Glomerular endothelial cell (primary cell): ENCODE data around the gene GATA1. TPM values are rescaled to one million over a fixed set of nuclear protein-coding genes. Genes with fewer than 3 reads are reported as not detected.

Experiments
- DNase-seq: peaks from one replicate; pipeline ENCODE4 v3.0.0-alpha.2; 2011; ENCODE audit warnings: low read depth, low spot score; ENCODE audit errors: extremely low read depth
- total RNA-seq: library from RNA; depleted of rRNA; stranded (reverse); fragments of >200 nt; gene quantifications from 2 replicates; pipeline ENCODE4 v1.2.3, GENCODE V29; 2015

Gene GATA1
- total RNA-seq, result not detected in 2 replicates

DNA sequence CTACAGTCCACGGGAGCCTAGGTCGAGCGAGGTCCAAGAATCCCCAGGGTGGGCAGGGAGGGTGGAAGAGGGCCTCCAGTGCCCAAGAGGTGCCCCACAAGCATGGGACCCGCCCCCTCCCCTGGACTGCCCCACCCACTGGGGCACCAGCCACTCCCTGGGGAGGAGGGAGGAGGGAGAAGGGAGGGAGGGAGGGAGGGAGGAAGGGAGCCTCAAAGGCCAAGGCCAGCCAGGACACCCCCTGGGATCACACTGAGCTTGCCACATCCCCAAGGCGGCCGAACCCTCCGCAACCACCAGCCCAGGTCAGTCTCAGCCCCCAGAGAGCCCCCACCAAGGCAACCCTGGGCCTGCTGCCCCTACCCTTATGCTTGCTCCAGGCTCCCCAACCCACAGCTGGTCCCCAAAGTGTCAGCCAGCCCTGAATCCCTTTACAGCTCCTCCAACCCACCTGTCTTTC is at the start of gene GATA1:
GATA1 (plus strand) TSS at position 250 of the 460 bp plus-strand sequence. CDS start 4,520 bp downstream, outside the sequence.
- DNase-seq, result no peak

DNA sequence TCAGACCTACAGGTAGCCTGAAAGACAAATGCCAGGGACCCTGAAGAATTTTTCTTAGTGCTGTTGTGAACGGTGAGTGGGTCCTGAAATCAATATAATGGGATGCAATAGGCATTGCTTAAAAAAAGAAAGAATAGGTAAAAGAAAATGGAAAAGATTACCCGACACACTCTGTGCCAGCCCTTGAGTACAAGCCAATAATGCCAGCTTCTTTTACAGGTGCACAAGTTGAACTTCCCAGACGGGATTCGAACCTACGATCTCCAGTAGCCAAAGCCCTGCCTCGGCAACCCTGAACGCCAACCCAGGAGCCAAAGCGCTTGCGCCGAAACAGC is 49.5 kb upstream of the GATA1 start:
- DNase-seq, result no peak

DNA sequence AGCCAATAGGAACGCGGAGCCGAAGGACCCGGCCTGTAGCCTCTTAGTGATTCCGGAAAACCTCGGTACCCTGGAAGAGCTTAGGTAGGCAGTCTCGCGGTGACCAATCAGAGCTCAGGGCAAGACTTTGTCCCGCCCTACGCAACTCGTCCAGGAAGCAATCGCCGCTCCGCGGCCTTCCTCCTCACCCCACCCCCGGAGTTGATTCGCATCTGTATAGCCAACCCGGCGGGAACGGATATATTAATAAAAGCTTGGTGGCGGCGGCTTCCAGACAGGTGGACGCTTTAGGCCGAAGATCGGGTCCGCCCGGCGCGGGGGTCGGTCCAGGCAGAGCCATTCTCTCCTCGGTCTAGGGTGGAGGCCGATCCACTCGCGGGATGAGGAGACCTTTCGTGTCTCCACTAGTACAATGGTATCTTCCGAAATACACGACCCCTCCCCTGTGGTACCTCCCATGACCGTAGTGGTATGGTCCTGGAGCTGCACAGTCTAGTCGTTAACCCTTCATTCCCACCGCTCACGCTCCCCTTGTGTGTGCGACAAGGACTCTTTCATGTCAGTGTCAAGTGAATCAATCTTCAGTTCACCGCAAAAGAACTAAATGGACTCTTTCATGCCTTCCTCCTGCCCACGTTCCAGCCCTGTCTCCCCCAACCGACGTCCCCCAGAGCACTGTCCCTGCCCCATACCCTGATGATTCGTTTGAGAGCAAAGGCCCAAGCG is 49.0 kb upstream of the GATA1 start:
- DNase-seq, result peak; percentile 87

DNA sequence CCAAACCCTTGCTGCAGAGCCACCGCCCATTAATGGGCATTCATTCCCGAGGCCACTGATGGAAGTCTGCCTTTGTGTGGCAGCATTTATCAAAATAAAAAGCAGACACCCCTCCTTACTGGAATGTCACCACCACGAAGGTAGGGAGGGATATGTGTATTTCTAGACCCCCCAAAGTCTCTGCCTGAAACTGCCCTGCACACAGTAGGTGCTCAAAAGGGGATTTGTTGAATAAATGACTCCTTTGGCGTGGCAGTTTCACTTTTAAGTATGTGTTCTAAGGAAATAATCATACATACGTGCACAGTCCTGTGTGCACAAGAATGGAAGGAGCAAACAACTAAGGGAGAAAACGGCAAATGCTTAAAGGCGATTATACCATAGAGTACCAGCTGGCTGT is 48.5 kb upstream of the GATA1 start:
- DNase-seq, result no peak

DNA sequence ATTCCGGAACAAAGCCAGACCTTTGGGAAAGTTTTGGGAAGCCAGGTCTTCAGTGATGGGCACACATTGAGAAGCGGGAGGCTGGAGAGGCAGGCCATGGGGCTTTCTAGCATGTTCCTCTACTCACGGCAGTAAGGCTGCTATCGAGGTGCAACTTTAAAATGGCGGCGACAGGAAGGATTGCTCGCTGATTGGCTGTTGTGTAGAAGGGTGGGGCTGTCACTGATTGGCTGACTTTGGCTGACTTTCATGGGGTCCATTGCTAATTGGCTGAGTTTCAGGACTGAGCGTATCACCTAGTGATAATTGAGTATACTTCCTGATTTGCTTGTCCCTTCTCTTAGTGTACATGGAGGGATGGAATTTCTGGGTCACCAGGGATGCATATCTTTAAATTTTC is 44.6 kb upstream of the GATA1 start:
- DNase-seq, result no peak

DNA sequence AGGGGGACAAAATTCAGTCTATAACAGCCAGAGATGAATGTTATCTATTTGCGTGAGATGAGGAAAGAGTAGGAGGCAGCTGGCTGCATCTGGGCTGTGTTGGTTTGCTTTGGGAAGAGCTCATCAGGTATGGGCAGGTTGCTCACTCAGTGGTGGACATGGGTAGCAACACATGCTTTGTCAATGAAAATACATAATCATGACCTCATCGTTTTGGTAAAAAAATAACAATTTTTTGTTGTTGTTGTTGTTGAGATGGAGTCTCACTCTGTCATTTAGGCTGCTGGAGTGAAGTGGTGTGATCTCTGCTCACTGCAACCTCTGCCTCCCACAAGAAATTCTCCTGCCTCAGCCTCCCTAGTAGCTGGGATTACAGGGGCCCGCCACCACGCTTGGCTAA is 41.2 kb upstream of the GATA1 start:
- no peak for DNase-seq

DNA sequence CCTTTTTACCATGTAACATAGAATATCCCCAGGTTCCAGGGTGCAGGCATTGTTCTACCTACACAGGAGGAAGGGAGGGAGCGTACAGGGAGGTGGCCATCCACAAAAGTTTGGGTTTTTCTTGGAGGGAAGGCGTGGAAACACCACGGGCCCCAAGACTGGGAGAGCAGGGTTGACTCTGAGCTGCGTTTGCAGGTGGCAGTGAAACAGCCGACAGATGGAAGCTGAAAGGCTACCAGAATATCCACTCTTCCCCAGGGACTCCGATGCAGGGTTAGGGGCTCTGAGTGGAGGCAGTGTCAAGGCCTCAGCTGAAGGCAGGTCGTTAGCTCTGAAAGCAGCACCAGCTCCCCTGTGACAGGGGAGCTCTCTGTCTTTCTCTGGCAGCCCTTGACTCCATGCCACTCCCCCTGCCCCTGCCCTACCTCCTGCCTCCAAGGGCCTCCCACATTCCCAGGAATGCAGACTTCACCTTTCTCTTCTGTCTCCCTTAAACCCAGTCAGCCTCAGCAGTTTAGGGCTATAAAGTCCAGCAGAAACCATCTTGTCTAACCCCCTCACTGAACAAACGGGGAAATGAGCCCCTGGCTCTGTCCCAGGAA is 38.9 kb upstream of the GATA1 start:
- no peak for DNase-seq

DNA sequence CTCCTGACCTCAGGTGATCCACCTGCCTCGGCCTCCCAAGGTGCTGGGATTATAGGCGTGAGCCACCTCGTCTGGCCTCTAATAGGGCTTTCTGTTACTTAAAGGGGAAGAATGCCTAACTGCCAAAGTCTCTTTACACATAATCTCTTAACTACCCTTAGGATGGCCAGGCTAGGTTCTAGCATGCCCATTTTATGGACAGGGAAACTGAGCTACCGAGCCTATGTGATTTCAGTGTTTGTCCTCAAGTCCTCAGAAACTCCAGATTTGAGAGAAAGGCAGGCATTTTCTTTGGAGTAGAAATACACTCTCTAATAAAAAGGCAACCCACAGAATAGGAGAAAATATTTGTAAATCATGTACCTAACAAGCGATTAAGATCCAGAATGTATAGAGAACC is 37.2 kb upstream of the GATA1 start:
- DNase-seq, result no peak

DNA sequence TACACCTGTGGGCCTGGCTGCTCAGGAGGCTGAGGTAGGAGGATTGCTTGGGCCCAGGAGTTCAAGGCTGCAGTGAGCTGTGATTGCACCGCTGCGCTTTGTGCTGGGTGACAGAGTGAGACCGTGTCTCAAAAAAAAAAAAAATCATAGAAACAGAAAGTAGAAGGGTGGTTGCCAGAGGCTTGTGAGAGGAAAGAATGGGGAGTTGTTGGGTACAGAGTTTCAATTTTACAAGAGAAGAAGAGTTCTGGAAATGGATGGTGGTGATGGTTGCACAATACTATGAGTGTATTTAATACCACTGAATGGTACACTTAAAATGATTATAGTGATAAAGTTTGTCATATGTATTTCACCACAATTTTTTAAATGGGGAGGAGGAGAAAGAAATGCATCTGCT is 35.0 kb upstream of the GATA1 start:
- DNase-seq, result no peak

DNA sequence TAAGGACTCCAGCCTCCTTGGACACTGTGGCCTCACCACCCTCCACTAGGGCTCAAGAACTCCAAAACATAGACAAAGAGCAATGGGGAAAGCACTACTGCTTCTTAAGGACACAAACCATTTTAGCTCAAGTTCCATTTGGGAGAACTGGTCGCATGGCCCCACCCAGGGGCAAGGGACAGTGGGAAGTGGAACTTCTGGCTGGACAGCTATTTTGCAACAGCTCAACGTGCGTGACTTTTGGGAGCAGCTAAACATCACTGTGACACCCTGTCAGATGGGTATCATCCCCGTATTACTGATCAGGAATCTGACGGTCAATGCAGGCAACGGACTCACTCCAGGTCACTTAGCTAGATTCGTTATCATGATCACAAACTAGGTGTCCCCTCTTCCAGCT is 33.9 kb upstream of the GATA1 start:
- DNase-seq, result no peak

DNA sequence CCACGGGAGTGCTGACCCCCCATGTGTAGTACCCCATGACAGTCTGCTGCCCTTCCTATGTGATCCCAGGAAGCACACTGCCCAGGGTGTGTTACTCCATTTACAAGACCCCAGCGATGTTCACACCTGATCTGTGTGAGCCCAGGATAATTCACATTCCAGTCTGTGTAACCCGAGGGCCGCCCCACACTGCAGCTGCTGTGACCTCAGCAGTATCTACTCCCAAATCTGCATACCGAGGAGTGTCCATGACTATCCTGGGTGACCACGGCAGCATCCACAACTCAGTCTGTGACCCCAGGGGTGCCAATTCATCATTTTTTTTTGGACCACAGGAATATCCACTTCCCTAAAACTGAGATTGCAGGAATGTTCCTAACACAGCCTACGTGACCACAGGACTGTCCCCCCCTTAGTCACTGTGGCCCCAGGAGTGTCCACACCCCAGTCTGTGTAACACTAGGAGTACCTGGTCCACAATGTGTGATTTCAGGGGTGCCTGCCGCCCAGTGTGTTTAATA is 32.6 kb upstream of the GATA1 start:
- DNase-seq, result no peak

DNA sequence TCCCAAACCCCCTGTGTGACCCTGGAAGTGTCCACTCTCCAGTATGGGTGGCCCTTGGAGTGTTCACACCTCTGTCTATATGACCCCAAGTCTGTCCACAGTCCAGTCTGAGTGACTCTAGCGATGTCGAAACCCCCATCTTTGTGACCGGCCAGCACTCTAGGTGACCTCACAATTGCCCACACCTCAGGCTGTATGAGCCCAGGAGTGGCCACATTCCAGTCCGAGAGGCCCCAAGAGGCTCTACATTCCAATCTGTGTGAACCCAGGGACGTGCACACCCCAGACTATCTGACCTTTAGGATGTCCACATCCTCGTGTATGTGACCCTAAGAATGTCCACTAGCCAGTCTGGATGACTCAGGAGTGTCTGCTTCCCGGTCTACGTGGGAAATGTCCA is 32.2 kb upstream of the GATA1 start:
- DNase-seq, result no peak

DNA sequence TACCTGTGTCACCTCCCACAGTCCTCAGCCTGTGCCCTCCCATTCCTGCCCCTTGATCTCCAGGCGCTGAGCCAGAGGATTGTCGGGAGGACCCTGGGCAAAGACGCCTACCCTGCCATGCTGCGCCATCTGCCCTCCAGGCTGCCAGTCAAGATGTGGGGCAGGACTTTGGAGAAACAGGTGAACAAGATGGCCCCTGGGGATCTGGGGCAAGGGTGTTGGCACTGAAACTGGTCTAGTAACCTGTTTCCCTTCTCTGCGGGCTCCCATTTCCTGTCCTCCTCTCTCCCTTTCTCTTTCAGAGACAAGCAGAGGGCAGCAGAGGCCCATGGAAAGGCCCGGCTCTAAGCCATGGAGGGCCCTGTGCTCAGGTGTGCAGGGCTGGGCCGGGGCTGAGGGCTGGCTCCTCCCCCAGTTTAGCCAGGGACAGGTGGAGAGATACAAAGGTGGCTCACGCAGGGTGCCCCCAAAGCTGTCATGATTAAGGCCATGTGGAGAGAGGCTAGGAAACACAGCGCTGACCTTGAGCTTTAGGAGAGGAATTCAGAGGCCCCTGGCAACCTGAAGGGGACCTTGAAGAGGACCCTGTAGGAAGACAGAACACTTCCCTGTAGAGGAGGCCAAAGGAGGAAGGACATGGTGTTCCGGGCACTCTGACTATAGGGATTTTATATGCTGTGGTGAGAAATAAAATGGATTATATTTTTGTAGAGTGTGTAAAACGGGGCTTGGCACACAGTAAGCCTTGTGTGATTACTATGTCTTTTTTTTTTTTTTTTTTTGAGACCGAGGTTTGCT is 24.5 kb upstream of the GATA1 start, which contains the start of gene GLOD5:
GLOD5 (plus strand) TSS at position 74 of the 798 bp plus-strand sequence; CDS start at position 118, 44 bp downstream.
- DNase-seq, result no peak

DNA sequence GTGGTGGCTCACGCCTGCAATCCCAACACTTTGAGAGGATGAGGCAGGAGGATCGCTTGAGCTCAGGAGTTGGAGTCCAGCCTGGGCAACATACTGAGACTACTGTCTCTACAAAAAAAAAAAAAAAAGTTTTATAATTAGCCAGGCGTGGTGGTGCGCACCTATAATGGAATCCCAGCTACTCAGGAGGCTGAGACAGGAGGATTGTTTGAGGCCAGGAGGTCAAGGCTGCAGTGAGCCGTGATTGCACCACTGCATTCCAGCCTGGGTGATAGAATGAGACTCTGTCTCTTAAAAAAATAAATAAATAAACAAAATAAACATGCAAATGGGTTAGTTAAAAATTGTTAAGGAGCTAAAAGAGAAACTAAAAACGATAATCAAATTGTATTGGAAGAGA is 17.2 kb upstream of the GATA1 start:
- DNase-seq, result no peak

DNA sequence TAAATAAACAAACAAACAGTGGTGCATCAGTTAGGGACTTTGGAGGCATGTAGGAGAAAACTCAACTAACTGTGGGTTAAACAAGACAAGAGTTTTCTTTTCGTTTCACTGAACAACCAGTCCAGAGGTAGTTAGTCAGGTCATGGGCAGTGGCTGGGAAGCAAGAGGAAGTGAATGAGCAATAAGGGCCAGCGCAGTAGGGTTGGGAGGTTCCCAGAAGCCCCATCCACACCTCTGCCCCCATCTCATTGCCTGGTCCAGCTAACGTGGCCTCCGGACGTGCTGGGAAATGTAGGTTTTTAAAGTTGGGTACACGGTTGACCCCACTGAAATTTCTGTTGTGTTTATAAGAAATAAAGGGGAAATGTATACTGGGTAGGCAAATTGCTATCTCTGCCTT is 16.1 kb upstream of the GATA1 start:
- no peak for DNase-seq

DNA sequence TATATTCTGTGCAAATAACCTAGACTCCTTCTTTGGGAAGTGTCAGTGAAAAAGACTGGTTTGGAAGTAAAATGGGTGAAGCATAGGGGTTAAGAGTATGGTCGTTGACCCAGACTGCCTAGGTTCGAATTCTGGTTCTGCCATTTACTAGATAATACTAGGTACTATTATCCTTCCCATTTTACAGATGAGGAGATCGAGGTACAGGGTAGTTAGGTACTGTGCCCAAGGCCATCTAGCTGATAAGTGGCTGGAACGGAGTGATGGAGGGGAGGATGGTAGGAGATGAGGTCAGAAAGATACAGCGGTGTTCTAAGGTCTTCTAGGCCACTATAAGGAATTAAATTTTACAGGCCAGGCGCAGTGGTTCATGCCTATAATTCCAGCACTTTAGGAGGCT is 13.8 kb upstream of the GATA1 start:
- DNase-seq, result no peak

DNA sequence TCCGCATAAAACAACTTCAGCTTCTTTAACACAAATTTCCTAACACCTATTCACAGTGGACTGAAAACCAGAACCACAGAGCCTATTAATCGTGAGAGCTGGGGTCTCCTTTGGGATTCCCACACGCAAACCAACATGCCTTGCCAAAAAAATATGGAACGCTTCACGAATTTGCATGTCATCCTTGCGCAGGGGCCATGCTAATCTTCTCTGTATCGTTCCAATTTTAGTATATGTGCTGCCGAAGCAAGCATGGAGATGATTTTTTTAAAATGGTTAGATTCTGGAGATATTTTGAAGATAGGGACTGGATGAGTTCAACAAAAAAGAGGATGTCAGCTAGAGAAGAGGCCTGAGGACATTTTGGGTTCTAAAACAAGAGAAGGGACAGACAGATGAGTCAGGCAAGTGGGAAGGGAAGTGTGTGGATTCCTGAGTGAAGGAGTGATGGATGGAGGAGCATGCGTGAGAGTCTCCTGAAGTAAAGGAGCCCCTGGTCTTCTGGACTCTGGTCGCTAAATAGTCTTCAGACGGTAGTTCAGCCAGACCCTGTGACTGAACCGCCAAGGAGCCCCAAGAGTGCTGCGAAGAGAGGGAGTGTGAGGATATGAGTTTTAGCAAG is 9.5 kb upstream of the GATA1 start:
- DNase-seq, result no peak

DNA sequence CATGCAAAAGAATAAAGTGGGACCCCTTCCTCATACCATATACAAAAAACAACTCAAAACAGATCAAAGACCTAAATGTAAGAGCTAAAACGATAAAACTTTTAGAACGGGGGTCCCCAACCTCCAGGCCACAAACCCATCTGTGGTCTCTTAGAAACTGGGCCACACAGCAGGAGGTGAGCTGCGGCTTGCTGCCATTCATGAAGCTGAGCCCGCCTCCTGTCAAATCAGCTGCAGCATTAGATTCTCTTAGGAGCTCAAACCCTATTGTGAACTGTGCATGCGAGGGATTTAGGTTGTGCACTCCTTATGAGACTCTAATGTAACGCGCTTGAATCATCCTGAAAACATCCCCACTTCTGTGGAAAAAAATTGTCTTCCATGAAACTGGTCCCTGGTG is 7.0 kb upstream of the GATA1 start:
- no peak for DNase-seq

DNA sequence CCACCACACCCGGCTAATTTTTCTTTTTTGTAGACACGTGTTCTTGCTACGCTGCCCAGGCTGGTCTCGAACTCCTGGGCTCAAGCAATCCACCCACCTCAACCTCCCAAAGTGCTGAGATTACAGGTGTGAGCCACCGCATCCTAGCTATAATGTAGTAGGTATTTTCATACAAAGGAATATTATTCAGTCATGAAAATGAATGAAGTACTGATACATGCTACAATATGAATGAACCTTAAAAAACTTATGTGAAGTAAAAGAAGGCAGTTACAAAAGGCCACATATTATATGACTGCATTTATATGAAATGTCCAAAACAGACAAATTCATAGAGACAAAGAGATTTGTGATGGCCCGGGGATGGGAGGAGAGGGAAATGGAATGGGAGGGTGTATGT is 4.7 kb upstream of the GATA1 start:
- DNase-seq, result no peak

DNA sequence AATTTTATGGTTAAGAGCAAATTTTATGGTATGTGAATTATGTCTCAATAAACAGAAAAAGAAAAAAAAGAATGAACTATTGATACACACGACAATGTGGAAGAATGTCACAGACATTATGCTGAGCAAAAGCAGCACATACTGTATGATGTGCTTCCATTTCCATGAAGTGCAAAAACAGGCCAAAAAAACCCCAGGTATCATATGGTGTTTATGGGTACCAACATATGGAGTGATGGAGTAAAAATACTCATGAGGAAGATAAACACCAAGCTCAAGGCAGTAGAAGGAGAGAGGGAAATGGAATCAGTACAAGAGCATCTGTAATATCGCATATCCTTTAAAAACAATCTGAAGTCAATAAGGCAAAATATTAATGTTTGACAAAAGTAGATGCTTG is 4.2 kb upstream of the GATA1 start:
- DNase-seq, result no peak

DNA sequence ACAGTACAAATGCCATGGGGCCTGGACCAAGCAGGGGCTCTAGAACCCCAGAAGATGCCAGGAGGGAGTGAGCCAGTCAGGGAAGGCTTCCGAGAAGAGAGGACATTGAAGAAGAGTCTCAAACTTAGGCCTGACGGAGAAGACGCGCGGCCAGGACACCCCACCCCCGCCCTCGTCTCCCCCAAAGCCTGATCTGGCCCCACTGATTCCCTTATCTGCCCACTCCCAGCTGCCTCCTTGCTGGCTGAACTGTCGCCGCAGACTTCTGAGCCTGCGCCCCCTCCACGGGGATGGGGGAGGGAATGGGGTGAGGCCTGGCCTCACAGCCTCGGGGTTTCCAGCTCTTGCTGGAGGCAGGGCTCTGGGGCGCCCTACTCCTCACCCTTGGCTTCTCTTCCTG is 3.6 kb upstream of the GATA1 start:
- no peak for DNase-seq
